Stimulated activated CD4-positive, alpha-beta T cell treated with anti-CD3 and anti-CD28 coated beads, Interleukin-2, amount 100 ng/mL, for 24 hours (primary cell): ENCODE results near the gene TRIP12.
"Not testable (repeated sequence)": the region's sequence is repeated elsewhere in the genome, so short reads cannot be mapped to it uniquely, and the experiment has no call there.

Source experiments
- DNase-seq, 2 donors: peaks; one replicate each; pipeline ENCODE4 v3.0.0-alpha.2; 2020

Gene TRIP12

DNA sequence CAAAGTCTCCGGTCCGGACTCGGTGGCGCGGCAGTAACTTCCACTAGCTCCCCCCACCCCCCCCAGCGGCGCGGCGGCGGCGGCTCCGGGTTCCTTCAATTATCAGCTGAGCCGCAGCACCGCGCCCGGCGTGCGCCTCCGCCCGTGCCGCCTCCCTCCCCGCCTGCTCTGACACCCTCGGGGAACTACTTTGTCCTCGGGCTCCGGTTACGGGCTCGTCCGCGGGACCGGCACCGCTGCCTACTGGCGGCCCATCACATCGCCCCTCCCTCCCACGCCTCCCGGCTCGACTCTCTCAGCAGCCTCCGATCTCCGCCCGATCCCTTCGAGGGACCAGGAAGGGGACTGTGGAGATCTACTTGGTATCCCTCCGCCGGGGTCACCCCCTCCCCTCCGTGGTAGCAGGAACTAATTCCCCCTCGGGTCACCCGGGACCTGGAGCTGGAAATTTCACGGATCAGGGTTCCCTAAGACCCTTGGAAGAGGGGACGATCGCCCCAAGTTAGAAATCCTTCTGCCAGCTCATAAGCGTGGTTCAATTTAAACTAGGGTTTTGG lies at the start of gene TRIP12:
Gene TRIP12, minus strand, starts transcription at position 118 of the 557 bp plus-strand sequence. CDS start 41,930 bp downstream, outside the sequence.
- peak; percentile 87 to 88 for DNase-seq

DNA sequence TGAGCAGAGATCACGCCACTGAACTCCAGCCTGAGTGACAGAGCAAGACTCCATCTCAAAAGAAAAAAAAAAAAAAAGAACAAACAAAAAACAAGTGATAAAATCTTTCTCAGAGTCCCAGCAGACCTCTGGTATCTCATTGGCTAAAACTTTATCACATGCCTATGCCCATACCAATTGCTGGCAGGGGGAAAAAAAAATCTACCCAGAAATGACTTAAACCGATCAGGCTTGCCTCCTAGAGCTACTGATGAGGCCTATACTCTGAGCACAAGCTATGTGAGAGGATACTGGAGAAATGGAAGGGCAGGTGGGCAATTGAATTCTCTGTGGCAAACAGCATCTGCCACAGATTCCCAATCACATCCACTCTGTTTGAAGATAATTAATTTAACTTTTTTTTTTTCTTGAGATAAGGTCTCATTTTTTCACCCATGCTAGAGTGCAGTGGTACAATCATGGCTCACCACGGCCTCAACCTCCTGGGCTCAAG lies 49.5 kb upstream of the TRIP12 start:
- DNase-seq, result no peak

DNA sequence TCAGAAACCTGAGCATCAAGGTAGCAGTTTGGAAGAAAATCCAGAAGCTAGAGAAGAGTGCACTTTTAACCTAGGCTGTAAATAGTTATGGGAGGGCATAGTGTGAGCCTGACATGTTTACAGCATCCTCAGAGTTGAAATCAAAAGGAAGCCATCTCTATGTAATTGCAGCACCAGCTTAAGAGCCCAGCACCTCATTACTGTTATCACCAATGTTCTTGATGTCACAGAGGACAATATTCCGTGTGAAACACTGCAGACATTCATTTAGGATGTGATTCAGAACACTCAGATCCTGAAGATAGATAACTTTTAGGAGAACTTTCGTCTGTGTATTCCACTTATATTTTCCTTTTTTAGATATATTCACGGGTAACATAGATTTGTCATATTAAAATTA lies 48.6 kb upstream of the TRIP12 start:
- no peak for DNase-seq

DNA sequence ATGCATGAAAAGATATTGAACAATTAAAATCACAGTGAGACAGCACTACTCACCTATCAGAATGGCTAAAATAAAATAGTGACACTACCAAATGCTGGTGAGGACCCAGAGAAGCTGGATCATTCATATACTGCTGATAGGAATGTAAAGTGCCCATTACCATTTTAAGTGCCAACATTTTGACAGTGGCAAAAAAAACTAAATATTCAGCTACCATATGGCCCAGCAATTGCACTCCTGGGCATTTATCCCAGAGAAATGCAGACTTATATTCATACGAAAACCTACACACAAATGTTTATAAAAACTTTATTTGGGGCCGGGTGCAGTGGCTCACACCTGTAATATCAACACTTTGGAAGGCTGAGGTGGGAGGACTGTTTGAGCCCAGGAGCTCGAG lies 48.1 kb upstream of the TRIP12 start:
- no peak for DNase-seq

DNA sequence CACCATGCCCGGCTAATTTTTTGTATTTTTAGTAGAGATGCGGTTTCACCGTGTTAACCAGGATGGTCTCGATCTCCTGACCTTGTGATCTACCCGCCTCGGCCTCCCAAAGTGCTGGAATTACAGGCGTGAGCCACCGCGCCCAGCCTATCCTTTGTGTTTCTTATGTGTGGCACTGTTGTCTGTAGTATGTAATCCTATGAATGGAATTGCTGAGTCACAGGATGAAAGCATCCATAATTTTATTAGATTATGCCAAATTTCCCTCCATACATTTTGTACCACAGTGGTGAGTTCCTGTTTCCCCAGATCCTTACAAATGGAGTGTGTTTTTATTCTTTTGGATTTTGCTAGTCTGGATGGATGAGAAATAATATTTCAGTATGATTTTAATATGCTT lies 41.8 kb upstream of the TRIP12 start:
- not testable (repeated sequence) for DNase-seq

DNA sequence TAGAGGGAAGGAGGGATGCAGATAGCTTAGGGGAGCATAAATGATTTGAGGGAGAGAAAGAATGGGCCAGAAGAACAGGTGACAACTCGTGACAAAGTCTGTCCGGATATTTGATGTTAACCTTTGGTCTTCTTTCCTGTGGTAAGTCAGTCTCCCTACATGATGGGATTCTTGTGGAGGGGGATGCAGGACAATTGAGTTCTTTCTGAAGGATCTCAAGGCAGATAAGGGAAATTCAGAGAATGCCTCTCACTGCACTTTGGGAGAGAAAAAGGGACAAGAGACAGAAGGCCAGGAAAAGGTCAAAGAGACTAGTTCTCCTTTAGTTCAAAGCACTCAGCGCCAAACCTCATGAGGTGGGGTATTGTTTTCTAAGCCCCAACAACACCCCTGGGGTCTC lies 34.7 kb upstream of the TRIP12 start:
- DNase-seq, result no peak

DNA sequence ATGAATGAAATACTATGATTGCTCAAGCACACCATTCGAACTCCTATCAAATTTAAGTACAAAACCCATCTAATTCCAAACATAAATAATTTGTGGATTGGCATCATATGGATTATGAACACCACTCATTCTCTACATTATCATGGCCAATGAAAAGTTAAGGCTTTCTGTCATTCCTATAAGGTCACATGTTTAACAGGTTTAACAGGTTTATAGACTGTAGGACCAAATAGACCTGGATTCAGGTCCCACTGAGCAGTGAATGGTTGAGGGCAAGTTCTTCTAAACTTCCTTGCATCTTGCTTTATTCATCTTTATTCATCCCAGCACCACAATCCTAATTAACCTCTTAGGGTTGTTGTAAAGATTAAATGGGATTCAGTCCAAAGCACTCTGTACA lies 33.9 kb upstream of the TRIP12 start:
- no peak for DNase-seq

DNA sequence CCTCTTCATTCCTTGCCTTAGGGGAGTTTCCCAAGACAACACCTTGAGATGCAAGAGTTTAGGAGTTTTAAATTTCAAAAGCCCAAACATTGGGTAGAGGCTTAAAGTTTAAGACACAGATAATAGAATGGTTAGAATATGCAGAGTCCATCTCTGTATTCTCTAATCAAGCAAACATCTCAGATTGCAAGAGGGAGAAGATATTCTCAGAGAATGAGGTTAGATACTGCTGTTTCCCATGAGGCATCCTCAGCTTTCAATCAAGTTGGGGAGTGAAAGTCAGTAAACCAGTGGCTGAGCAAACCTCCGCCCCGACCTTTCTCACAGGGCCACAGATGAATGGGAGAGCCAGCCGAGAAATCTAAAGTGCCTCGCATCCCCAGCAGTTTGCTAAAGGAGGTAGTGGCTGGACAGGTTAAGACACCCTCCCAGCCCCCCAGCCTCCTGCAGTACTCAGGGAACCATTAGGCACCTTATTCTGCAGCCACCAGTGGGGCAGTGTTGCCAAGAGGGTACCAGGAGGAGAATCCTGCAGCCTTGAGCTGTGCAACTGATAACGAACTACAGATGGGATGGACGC lies 30.5 kb upstream of the TRIP12 start:
- no peak for DNase-seq

DNA sequence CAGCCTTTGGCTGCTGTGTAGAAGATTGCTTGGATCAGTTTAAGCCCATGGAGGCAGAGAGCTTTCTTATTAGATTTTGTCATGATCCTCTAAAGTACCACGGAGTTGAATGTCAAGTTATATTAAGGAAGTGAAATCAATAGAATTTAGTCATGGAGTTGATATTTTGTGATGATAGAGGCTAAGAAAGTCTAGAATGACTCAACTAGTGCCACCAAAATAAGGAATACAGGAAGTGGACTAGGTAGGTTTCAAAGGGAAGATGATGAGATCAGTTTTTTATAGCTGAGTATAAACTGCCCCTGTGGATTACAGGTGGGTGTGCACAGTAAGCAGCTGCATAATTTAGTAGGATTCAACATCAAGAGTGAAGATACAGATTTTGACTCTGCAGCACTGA lies 25.7 kb upstream of the TRIP12 start:
- DNase-seq, result no peak

DNA sequence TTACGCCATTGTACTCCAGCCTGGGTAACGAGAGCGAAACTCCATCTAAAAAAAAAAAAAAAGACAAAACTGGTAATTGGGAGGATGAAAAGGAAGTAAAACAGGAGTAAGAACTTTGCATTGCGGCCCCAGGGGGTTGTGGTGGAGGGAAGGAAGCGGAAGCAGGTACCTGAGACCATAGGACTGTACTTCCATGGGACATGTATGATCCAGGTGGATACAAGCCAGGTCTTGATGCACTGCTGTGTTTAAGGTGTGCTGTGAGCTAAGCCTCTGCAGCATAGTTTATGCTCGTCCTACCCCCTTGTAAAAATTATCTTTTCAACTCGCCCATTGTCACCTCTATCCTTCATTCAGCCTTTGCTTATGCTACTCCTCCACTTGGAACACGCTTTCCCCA lies 24.2 kb upstream of the TRIP12 start:
- DNase-seq, result no peak

DNA sequence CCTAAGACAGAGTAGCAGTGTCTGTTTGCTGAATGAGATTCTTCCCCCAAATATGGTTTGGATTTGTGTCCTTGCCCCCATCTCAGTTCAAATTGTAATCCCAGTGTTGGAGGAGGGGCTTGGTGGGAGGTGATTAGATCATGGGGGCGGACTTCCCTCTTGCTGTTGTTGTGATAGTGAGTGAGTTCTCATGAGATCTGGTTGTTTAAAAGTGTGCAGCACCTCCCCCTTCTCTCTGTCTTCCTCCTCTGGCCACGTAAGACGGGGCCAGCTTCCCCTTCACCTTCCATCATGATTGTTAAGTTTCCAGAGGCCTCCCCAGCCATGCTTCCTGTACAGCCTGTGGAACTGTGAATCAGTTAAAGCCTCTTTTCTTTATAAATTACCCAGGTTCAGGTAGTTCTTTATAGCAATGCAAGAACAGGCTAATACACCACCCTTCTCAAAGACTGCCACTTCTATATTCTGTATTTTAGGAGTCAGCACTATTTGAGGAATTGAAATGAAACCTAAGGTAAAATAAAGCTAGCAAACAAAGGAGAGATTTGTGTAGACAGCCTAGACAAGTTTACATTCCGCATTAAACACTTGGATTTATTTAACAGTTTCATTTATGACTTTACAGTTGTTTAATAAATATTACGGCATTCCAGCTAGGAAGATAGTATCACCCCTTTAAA lies 22.1 kb upstream of the TRIP12 start:
- DNase-seq, result no peak

DNA sequence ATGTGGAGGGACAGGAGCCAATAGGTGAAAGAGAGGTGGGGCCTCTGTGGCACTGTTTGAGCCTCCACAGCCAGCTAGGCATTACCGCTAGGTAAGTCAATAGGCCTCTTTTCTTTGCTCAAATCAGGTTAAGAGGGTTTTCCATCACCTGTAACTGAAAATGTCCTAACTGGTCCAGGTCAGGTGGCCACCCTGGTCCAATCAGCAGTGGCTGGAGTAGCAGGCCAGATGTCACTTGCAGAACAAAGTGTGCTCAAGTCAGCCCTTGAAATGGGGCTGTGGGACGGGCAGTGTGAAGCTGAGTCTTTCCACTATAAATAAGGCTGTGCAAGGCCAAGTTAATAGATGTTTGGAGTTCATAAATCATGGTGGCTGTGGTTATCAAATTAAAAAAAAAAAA lies 21.4 kb upstream of the TRIP12 start:
- no peak for DNase-seq

DNA sequence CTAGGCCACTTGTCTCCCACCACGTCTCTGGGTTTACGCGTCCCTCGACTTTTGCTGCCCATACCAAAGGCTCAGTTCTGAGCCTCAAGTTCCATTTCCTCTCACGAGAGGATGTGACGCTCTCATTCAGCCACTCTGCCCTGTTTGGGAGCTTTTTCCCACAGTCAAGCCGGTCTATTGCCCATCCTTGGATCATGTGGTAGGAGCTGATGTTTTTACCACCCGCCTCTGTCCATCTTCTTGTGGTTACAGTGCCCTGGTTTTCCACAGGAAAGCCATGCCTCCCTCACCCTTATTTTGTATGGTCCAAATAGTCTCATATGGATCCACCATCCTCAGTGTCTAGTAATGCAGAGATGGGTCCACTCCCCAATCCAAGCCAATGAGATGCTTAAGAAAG lies 20.9 kb upstream of the TRIP12 start:
- DNase-seq, result no peak

DNA sequence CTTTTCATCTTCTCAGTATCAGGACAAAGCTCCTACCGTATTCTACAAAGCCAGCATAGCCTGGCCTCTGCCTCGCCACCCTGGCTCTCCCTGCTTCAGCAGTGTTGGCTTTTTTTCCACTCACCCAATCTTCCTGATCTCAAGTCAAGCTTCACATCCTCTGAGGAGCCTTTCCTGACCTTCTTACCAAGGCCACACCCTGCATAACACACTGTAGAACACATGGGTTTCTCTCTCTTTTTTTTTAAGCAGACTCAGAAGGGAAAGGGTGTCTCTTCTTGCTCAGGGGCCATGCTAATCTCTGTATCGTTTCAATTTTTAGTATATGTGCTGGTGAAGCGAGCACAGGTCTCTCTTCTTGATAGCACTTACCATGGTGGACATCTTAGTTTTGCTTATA lies 15.7 kb upstream of the TRIP12 start:
- no peak for DNase-seq

DNA sequence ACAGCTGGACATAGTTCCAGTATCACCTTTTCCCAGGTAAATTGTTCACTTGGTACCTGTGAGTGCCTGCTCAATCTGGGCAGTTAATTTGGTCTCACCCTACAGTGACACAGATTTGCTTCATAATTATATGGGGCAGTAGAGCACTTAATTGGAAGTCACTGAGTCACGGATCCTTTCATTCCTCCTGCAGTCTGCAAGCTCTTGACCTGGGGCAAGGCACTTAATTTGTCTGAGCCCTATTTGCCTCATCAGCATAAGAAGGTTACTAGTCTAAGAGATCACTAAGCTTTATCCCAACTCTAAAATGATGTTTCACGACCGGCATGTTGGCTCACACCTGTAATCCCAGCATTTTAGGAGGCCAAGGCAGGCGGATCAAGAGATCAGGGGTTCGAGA lies 9.4 kb upstream of the TRIP12 start:
- DNase-seq, result no peak

DNA sequence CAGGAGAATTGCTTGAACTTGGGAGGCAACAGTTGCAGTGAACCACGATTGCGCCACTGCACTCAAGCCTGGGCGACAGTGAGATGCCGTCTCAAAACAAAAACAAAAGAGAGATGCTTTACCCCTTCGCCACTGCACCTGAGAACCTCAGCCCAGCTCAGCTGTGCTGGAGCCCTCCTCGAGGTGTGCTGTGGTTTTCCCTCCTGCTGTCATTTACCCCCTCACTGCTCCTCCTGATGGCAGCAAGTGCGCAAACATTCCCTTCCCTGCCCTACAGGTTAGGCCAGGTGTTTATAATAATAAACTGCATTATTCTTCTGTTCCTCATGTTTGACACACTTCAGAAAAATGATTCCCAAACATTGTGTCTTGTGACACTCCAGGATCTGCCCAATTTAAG lies 8.8 kb upstream of the TRIP12 start:
- no peak for DNase-seq

DNA sequence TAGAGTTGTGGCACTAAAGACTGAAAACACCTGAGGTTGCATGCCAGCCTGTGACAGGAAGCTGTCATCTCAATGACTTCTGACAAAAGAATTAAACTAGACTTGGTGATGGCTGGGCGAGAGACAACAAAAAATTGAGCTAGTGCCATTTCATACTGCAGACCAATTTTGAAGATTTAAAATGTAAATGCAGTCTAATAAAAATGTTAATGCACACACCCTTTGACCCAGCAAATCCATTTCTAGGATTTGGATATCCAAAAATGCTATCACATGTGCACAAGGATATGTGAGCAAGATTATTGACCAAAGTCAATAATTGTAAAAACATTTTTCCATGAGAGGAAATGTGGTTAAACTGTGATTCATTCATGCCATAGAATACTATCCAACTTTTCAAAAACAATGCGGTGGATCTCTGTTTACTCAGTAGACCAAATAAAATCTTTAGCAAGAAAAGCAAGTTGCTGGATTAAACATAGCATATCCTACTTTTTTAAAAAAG lies 6.1 kb upstream of the TRIP12 start:
- no peak for DNase-seq

DNA sequence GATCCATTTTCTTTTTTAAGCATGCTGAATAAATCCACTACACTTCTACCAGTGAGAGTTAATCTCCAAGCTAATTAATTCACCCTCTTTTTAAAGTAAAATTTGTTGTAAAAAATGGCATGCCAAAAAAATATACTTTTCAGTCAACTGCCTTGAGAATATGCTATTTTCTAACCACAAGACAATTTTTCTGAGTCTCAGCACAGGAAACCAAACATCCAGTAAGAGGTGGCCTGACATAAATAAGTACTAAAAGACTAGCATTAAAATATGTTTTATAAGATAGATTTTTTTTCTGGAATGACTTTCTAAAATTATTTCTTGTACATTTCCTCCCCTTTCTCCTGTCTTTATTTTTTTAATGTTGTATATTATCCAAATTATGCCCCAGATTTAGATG lies 3.4 kb upstream of the TRIP12 start:
- DNase-seq, result no peak

DNA sequence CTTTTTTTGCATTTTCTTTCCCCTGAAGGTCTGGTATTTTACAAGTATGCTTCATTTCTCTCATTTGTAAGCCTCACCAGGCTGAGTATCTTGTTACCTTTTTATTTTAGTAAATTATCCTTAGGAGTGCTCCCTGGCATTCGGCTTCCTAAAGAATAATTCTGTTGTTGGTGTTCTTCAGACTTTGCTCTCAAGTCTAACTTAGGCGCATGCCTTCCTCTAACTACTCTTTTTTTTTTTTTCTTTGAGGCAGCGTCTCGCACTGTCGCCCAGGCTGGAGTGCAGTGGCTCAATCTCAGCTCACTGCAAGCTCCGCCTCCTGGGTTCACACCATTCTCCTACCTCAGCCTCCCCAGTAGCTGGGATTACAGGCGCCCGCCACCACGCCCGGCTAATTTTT lies 2.7 kb upstream of the TRIP12 start:
- not testable (repeated sequence) for DNase-seq

DNA sequence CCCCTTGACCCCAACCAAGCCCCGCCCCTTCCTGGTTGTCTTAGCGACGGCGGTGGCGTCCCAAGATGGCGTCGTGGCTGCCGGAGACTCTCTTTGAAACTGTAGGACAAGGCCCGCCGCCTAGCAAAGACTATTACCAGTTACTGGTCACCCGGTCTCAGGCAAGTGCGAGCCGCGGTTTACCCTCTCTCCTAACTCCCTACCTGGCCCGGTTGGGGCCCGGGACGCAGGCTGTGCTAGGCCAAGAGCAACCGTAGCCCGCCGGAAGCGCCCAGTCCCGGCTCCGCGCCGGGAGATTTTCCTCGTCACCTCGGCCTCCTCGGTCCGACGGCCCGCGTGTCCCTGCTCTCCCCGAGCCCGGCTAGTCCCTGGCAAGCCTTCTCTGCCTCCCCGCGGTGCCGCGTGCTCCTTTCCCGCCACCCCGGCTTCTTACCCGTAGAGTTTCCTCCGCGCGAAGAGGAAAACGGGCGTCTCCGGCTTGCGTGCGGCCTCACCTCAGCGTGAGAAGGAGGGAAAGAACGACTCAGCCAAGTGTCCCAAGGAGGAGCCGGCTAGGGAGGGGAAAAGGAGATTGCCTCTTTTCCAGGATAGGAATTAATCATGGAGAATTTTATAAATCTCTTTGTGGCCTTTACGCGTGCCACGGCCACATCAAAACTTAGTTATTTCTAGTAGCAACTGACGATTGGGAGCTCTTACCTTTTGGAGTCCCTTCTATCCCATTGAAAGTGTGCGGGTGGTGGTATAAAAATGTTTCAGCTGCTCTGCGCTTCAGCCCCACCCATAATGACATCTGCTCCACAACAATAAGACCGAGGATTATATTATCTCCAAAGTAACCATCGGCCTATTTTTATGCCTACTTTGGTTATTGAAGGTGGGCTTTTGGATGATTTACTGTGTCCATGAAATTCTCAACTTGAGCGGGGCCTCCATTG lies 909 bp upstream of the TRIP12 start, which contains the start of gene FBXO36:
Gene FBXO36, plus strand, starts transcription at position 55 of the 938 bp plus-strand sequence. Its CDS starts 11 bp downstream, at position 66.
- DNase-seq, result peak; percentile 92 to 93

DNA sequence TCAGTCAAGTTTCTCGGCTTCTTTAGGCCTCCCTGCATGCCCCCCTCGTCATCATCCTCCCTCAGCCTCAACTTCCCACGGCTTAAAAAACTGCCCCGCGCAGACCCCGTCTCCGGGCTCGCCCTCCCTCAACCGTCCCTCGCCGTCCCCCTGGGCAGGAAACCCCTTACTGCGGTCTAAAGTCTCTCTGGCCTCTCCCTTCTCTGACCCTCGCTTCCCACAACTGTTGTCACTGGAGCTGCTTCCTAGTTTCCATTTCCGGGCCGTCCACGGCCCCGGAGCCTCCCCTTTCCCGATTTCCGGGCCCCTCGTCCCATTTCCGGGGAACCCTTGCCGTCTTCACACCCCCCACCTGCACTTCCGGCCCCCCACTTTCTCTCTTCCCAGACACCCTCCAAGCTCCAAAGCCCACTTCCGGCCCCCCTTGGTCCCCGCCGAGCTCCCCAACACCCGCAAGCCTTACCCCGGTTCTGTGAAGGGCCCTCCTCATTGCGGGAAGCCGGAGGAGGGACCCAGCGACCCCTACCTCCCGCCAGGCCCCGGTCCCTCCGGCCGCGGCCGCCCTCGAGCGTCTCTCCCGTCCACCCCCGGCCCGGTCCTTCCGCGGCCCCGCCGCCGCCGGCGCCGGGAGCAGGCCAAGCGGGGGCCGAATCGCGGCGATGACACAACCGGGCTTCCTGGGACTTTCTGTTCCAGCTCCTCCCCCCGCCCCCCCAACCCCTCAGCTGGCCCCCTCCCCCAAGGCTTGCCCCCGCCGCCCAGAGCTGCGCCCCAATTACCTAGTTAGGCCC lies 513 bp downstream of the TRIP12 start:
- DNase-seq, result peak; percentile 64 to 70

DNA sequence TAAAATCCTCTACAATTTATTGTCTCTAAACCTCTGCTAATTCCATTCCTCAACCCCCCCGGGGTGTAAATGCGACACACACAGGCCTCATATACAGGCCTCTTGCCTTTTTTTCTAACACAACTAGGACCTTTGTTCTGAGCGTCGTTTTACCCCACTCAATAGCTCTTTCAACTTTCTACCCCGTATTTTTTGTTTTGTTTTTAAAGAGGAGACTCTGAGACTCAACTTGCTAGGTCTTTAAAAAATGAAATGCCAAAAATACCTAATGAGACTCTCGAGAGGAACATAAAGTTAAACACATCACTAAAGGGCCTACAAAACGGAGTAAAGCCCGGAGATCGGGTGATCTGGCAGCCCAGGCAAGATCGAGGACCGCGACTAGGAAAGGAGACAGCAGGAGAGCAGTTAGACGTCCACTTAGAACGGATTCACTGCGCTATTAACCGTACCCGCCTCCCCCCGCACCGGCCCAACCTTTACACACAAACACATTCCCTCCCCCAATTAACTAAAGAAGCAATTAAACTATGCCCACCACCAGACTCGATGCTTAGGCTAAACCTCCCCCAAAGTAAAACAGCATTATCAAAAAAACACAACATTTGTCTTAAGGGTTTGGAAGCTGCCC lies 1.7 kb downstream of the TRIP12 start:
- DNase-seq, result peak; percentile 25 to 38
